NK-92 (cell line): ENCODE data around the gene NIPA2.

Source experiments
- DNase-seq: peaks from one replicate; lab custom pipeline; 2025; ENCODE audit not compliant: unreplicated experiment; lab: John Stamatoyannopoulos, UW

Gene NIPA2

GRCh38 chr15:22874966-22875365 lies 36.5 kb downstream of the NIPA2 start:
- DNase-seq: no peak

DNA sequence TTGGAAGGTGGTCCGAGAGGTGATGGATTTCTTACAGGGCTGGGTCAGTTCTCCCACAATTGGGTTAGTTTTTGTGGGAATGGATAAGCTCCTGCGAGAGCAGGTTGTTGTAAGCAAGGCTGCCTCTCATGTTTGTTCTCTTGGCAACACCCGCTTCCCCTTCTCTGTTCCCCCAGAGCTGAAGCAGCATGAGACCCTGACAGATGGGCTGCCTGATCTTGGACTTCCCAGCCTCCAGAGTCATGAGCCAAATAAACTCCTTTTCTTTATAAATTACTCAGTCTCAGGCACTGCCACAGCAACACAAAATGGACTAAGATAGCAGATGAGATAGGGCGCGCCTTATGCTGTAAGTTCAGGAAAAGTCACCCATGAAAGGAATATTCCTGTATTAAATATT lies 38.7 kb downstream of the NIPA2 start:
- DNase-seq: no peak

DNA sequence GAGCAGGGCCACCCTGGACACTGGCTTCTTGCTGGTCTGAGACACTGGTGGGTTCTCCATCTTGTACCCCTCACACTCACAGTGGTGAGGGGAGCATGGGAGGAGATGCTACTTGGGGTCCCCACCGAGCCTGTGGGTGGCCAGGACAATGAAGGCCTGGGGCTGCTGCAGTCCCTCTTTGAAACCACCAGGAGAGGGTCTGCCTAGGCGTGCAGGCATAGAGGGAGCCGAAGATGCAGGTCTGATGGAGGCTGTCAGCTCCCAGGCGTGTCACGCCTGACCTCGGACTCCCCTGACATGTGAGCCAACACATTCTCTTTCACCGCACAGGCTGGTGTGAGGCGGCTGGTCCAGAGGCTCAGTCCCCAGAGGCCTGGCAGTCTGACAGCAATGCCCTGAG lies 39.1 kb downstream of the NIPA2 start:
- DNase-seq: no peak

GRCh38 chr15:22878103-22878502 lies 39.6 kb downstream of the NIPA2 start:
- DNase-seq: no peak

DNA sequence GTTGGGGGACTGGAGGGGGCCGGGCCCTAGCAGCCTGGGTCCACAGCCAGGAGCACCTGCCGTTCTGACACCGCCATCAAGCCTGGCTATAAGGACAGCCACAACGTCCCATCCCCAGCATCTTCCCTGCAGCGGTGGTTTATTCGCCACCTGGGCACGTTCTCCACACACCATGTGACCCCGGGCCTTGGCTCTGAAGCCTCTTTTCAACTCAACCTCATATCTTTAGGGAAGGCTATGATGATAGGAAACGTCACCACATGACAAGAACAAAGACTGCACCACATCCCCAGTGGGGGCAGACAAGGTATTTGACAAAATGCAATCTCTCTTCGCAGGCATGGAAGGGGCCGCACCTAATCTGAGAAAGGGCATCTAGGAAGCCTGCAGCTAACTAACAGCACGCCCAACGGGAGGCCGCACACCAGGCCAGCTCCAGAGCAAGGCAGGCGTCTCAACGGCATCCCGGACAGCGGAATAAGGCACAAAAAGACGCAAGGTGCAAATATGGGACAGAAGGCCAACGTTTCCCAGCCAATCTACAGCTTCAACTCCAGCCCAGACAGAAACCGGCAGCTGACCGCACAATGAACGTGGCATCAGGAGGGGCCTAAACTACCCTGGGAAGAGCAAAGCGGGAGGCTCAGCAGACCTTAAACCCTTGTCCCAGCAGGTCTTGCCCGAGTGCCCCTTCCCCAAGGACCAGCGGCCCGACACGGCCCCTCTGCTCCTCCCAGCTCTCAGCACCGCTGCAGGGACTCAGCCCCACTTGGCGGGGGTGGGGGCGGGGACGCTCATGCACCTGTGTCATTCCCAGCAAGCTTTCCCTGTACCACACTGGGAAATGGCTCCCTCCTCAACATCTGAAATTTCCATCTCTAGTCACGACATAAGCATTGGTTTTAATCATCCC lies 41.9 kb downstream of the NIPA2 start:
- DNase-seq: no peak

- DNase-seq: no peak
Measured at GRCh38 chr15:22880981-22881738, 42.7 kb downstream of the NIPA2 start.

GRCh38 chr15:22881739-22882440 lies 43.4 kb downstream of the NIPA2 start:
- no peak for DNase-seq

DNA sequence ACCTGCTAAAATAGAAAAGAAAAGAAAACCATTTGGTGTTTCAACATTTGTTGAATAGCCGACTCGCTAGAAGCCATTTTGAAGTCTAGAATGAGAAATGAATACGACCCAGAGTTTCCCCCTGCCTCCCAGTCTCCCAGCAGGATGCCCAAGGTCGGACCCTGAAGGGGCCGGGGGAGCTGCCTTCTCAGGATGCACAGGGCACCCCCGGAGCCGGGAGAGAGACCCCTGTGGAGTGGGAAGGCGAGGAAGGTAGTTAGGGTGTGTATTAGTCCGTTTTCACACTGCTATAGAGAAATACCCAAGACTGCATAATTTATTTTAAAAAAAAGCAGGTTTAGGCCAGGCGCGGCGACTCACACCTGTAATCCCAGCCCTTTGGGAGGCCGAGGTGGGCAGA lies 44.7 kb downstream of the NIPA2 start:
- no peak for DNase-seq

DNA sequence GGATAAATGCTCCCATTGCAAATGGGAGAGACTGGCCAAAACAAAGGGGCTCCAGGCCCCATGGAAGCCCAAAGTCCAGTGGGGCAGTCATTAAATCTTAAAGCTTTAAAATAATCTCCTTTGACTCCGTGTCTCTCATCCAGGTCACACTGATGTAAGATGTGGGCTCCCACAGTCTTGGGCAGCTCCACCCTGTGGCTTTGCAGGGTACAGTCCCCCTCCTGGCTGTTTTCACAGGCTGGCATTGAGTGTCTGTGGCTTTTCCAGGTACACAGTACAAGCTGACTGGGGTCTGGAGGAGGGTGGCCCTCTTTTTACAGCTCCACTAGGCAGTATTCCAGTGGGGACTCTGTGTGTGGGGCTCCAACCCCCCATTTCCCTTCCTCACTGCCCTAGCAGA lies 45.9 kb downstream of the NIPA2 start:
- DNase-seq: no peak

DNA sequence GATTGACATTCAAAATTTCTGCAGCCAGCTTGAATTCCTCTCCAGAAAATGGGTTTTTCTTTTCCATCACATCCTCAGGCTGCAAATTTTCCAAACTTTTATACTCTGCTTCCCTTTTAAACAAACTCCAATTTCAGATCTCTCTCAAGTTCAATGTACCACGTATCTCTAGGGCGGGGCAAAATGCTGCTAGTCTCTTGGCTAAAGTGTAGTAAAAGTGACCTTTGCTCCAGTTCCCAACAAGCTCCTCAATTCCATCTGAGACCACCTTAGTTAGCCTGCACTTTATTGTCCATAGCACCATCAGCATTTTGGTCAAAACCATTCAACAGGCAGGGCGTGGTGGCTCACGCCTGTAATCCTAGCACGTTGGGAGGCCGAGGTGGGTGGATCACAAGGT lies 46.7 kb downstream of the NIPA2 start:
- no peak for DNase-seq

DNA sequence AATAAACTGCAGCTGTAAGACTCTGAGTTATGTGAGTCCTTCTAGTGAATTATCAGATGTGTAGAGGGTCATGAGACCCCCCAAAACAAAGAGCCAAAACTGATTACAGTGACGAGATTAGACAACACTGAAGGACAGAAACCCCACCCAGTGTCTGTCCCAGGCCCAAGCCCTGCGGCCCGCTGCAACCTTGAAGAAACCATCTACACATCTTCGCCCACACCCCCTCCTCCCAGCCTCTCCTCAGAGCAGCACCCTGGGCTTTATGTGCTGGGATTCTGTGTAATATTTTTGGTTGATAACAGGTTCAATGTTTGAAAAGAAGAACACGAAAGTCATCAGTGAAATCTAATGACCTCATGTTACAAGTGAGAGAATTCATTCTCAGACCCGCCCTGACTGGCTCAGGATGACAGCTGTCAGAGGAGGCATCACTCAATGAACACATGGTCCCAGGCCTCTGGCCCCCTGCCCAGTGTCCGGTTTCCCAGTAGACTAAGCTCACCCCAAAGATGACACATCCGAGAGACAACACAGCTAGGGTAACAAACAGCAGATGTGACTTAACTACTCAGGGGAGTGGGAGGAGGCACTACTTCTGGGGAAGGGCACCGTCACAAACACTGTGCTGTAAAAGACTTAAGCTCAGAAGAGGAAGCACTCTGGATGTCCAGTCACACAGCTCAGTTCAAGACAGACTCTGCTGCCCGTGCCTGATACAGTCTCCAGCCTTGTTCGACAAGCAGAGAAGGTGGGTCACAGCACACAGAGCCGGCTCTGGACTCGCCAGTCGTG lies 48.9 kb downstream of the NIPA2 start:
- no peak for DNase-seq

DNA sequence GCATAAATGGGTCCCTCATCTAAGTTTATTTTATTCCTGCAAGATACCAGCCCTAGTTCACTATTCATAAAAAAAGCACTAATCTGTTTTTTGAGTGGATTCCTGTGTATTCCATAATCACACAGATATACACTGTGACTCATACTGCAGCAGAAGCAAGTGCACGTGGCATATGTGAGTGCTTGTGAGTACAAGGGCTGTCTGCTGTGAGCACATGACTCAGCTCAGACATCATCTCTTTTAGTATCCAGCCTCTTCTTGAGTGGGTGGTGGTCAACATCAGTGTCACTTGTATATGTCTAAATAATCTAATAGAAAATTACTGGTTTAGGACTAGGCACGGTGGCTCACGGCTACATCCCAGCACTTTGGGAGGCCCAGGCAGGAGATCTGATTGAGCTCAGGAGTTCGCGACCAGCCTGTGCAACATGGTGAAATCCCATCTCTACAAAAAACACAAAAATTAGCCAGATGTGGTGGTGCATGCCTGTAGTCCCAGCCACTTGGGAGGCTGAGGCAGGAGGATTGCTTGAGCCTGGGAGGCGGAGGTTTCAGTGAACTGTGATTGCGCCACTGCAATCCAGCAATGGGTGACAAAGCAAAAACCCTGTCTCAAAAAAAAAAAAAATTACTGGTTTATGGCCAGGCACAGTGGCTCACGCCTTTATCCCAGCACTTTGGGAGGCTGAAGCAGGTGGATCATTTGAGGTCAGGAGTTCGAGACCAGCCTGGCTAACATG lies 49.8 kb downstream of the NIPA2 start:
- no peak for DNase-seq

GRCh38 chr15:22889146-22889818 lies 50.8 kb downstream of the NIPA2 start:
- no peak for DNase-seq

DNA sequence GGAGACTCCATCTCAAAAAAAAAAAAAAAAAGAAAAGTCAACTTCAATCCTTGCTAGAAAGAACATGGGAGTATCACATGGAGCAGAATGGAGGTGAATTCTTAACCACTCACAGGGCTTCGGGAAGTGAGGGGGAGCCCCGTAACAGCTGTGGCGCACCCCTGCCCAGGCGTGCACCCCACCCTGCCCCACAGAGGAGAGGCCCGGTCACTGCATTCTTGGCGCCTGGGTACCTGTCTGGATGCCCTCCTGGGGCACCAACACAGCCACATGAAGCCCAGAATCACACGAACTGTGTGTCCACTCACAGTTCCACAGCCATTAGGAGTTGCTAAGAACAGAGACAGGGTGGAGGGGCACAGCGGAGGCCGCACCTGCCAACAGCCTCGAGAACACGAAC lies 51.8 kb downstream of the NIPA2 start:
- DNase-seq: no peak

DNA sequence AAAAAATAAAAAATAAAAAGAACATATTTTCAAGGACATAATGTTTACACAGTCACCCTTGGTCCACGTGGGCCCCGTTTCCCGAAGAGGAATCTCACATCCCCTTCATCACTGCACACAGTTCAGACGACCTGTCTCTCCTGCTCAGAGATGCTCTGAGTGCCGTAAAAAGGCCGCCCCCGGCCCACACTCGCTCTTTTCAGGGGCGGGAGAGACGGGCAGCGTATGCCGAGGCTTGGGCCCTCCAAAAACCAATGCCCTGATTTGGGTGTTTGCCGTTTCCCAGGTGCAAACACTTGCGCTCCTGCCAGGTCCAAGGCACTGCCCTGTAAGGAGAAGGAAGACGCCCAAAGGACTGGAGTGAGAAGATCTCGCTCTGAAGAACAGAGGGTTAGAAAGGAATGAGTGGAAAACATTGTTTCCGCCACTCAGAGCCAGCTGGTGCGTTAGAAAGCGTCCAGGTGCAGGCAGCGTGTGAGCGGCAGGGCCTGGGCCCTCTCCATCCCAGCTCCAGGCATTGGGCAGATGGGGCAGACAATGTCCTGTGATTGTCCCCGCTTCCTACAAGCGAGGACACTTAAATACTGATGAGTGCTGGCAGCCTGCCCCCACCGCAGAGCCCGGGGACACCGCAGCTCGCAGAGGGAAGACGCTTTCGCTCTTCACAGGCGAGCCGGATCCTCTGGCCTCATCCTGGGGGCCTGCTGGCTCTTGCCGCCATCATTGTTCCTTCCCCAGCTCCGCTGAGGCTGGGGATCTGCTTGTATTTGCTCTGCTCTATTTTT lies 53.2 kb downstream of the NIPA2 start:
- no peak for DNase-seq

GRCh38 chr15:22892333-22892732 lies 53.9 kb downstream of the NIPA2 start:
- no peak for DNase-seq

- no peak for DNase-seq
Measured at GRCh38 chr15:22893081-22893480, 54.6 kb downstream of the NIPA2 start.

DNA sequence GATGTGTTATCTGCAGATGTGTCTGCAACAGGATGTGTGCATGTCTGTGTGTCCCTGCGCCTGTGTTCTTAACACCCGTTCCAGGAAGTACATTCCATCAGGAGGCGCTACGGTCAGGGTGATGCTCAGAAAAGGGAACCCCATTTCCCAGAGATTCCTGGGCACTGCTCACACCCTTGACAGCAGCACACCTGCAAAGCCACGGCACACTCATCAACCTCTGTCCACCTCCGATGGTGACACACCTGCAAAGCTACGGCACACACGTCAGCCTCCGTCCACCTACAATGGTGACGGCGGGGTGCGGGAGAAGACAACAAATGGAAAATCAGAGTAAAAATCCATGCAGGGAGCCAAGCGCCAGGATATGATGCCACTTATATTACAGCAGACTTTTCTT lies 55.4 kb downstream of the NIPA2 start:
- DNase-seq: no peak
